Pulmonary artery endothelial cell (primary cell): ENCODE measurements around the gene DDX41. TPM values are rescaled to one million over a fixed set of nuclear protein-coding genes. Genes with fewer than 3 reads are reported as not detected.

Experiments
- DNase-seq: peaks from one replicate; pipeline ENCODE4 v3.0.0-alpha.2; 2011; ENCODE audit warnings: low read depth, low spot score
- total RNA-seq: library from RNA; depleted of rRNA; stranded (reverse); fragments of >200 nt; gene quantifications from 2 replicates; pipeline ENCODE4 v1.2.3, GENCODE V29; 2014

DDX41 gene
- total RNA-seq, 1 donor from 2014 or later, result 107 TPM

- no peak for DNase-seq
These were observed 31.7 kb downstream of the DDX41 start for GRCh38 chr5:177484902-177485549.

DNA sequence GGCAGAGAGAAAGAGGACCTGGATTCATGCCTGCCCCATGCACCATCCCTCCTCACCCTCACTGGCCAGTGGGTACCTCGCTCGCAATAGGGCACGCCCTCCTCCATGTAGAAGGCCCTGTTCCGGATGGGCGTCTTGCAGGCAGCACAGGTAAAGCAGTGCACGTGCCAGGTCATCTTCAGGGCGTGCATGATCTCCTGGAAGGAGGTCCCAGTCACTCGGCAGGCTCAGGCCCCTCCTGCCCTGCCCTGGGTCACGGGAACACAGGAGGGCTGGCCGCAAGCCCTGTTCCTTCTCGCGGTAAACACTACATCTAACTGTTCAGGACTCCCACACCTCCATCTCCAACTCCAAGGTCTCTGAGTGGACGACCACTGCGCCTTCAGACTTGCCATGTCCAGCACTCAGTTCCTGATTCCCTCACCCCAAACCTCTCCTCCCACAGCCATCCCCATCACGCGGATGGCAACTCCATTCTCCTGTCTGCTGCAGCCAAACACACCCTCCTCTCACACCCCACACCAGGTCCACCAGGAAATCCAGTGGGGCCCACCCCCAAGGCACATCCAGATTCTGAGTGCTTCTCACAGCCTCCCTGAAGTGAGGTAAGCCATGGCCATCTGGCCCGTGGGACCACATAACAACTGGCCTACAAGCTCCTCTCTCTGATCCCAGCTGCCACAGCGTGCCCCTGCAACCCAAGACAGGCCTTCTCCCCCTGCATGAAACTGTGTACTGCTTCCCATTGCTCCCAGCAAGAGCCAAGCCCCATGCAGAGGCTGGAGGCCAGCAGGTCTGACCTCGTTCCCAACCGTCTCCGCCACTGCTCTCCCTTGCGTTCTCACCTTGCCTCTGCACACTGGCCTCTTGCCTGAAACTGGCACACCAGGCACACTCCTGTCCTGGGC, 32.5 kb downstream of the DDX41 start:
- no peak for DNase-seq

DNA sequence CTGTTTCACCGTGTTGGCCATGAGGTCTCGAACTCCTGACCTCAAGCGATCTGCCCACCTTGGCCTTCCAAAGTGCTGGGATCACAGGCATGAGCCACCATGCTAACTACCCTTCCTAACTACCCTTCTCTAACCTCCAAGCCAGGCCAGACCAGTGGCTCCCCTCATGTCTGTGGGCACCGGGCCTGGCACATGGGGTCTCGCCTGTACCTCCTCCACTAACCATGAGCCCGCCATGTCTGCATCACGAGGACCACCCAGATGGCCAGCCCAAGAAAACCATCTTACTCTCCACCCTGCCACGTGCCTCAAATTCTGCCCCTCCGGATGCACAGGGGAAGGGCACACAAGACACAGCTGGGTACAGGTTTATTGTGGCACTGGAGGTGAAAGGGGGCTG, 33.7 kb downstream of the DDX41 start:
- DNase-seq, result no peak

DNA sequence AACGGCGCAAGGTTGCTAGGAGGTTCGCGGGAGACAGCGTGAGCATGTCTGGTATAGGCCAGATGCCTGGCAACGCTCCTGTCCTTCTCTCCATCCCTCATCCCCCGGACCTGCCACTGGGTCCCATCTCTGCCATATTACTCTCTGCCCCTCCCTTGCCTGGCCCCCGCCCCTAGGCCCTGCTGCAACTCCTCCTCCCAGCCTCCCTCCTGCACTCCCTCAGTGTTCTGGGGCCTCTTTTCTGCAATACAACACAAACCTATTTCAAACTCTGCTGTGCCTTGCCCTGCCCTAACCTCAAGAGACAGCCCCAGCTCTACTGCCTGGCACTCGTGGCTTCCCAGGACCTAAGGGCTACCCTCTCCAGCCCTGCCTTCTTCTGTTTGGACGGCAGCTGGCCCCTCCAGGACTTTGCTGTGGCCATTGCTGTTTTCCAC, 34.4 kb downstream of the DDX41 start:
- DNase-seq, result no peak

- no peak for DNase-seq
These were observed 37.0 kb downstream of the DDX41 start for GRCh38 chr5:177479774-177480173.

GRCh38 chr5:177478711-177479646, 37.8 kb downstream of the DDX41 start:
- no peak for DNase-seq

DNA sequence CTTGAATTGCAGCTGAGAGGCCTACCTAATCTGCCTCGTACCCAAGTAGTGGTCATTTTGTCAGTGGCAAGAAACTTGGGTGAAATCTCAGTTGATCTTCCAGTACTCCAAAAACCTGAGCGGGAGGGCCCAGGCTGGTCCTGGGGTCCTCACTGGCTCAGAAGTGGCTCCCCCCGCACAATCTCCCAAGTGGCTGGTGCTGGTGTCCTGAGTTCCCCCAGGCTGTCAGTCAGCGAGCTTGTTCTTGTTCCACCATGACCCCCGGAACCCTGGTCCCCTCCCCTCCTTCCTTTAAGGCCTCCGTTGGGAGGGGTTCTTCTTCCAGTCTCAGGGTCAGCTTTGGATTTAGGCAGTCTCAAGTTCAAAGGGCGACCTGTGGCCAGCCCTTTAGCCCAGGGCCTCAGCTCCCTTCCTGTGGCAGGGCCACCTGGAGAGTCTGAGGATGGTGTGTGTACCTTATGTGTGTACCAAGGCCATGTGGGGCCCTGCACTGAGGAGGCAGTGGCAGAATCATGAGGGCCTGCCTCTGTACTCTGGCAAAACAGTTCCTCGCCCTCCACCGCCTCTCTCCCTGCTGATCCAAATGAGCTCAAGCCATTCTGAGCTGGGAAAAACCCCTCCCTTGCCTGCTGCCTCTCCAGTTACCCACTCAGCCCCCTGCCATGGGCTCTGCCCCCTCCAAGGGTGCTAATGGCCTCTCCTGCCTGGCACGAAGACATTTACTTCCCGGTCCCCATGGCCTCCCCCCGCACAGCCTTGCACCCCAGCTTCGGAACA, 38.9 kb downstream of the DDX41 start:
- no peak for DNase-seq

GRCh38 chr5:177476531-177477233, 40.1 kb downstream of the DDX41 start:
- DNase-seq, result peak; percentile 87

GRCh38 chr5:177475563-177476427, 41.0 kb downstream of the DDX41 start:
- no peak for DNase-seq

DNA sequence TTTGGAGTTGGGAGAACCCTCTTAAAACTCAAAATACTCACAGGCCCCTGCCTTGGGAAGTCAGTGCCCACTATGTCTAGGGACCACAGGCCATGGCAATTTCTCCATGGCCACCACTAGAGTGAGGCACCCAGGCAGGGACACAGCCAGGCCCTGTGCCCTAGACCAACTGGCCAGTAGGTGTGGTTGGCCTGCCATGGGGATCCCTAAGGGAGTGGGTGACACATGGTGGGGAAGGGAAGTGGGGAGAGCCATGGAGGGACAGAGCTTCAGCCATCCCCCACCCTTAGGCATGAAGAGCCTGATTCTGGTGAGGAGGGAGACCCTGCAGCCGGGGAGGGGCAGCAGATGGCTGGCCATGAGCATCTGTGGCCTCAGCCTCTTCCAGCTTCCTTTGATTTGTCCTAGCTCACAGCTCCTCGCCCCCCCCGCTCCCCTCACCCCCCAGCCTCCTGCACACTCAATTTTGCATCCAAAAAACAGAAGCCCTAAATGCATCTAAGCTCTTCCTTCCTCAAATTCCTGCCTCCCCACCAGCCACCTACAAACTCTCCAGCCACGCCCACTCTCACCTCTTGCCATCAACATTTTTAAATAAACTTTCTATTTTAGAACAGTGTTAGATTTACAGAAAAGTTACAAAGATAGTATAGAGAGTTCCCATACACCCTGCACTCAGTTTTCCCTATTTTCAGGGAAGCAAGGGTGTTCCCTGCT, 41.8 kb downstream of the DDX41 start:
- DNase-seq, result no peak

DNA sequence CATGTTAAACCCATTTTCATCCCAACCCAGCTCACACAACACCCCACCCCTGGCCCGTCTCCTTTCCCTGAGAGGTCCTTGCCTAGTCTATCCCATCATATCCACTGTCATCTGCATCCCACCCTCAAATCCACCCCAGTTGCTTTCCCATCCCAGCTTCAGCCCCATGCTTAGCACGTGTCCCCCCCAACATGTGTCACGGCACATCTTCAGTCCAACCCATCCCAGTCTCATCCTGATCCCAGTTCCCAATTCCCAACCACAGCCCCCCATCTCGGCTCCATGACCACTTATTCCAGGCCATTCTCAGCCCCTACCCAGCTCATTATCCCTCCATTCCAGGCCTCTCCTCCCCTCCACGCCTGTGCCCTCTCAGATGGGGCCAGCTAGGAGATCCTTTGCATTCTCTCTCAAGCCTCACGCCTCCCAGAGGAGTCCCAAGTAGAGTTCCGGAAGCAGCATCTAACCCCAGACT, 42.7 kb downstream of the DDX41 start:
- DNase-seq, result no peak

- DNase-seq, result no peak
These were observed 43.2 kb downstream of the DDX41 start, which contains the start of gene DBN1 for GRCh38 chr5:177473443-177474001. Gene DBN1 (minus strand): TSS chr5:177473634. CDS start chr5:177473521, 113 bp downstream.

DNA sequence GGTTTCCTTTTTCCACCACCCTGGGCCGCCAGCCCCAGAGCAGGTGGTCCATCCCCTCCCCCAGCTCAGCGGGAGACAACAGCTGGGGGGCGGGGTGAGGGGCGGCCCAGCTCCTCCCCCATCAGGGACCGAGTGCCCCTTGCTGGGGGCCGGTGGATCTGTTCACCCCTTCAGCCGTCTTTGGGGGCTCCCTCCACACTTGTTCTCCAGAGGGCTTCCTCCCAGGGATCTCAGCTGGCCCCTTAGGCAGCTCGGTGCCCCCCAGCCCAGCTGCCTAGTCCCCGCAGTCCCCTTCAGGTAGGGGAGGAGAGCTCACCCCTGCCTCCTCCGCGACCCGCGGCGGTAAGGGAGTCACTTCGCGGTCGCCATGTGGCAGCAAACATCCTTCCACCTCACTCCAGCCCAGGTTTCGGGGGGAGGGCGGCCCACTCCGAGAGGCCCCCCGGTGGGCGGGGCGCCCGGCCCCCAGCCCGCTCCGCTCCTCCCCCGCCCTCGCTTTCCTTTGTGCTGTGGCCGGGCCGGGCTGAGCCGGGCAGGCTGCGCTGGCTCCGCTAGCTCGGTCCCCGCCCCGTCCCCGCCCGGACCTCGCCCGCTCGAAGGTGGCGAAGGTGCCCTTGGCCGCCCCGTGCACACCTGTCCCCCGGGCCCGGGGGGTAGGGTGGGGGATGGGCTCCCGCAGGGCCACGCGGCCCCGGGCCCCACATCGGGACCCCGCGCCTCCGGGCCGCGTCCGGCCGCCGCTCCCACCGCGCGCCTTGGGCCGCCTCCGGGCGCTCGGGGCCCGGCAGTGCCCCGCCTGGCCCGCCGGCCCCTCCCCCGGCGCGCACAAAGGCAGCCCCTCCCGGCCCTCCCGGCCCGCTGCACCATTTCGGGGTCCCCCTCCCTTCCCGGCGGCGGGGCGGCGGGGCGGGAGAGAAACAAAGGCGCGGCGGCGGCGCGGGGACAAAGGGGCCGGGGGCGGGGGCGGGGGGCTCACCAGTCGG, 44.0 kb downstream of the DDX41 start:
- DNase-seq, result no peak

- DNase-seq, result no peak
These were observed 45.0 kb downstream of the DDX41 start for GRCh38 chr5:177471610-177472356.

- no peak for DNase-seq
These were observed 45.8 kb downstream of the DDX41 start for GRCh38 chr5:177470759-177471536.
